K562 (cell line): ENCODE data around the gene CLIP1. TPM values are rescaled to one million over a fixed set of nuclear protein-coding genes. Genes with fewer than 3 reads are reported as not detected.

Source experiments
- ATAC-seq: fragments of 200-7000 bp; cut with Tn5 transposase; 3 replicates; pipeline ENCODE4 v1.9.1; 2020; ENCODE audit warnings: moderate library complexity
- BruUV-seq: library from RNA; stranded (reverse); fragments of 400-500 nt; replicated peaks from 2 replicates; lab custom pipeline; 2021; lab: Mats Ljungman, UMichigan
- CTCF ChIA-PET: fragments of 300-600 bp; formaldehyde crosslinking; extraction: SDS; loops from one replicate; lab custom pipeline; 2021; ENCODE audit warnings: low intra/inter-chr PET ratio; lab: Yijun Ruan, JAX
- POLR2A ChIA-PET: fragments of 300-600, 350-650 bp; sonication (Branson Sonifier 250); formaldehyde crosslinking; extraction: SDS; loops from one replicate; lab custom pipeline; 2021; ENCODE audit warnings: antibody characterized with exemption, inconsistent platforms; lab: Yijun Ruan, JAX
- DNase-seq, 4 experiments: peaks; one replicate each; pipeline versions ENCODE4 v3.0.0 to v3.0.0-alpha.2; 2011 to 2018; ENCODE audit warnings: low spot score in 3 of 4, mixed read lengths in 3 of 4; ENCODE audit errors: extremely low read depth in 1 of 4
- FAIRE-seq: peaks from 2 replicates; lab custom pipeline; 2011; peaks lifted over from hg19 to GRCh38; lab: Jason Lieb, UNC
- H2AFZ ChIP-seq: 2 replicates; pipeline ENCODE4 v1.6.0; 2011; ENCODE audit warnings: low read depth, low read length, control low read depth, inconsistent platforms
- H3K27ac ChIP-seq: fragments of 200-600 bp; 3 replicates; pipeline ENCODE4 v1.8.0; 2011; ENCODE audit warnings: low read depth, mild to moderate bottlenecking, control low read depth, inconsistent platforms, low read length, moderate library complexity, mixed read lengths; ENCODE audit errors: extremely low read depth
- H3K27me3 ChIP-seq, 2 experiments: fragments of 300-600 bp in 1 of 2; 2 replicates in 1 of 2; 3 replicates in 1 of 2; pipeline versions ENCODE4 v1.6.0 to v1.8.0; 2011; ENCODE audit warnings: inconsistent platforms in 2 of 2, low read length in 2 of 2, mild to moderate bottlenecking in 1 of 2, mixed read lengths in 1 of 2, moderate library complexity in 1 of 2; ENCODE audit not compliant: control insufficient read depth in 2 of 2, insufficient read depth in 2 of 2
- H3K36me3 ChIP-seq: fragments of 300-600 bp; 3 replicates; pipeline ENCODE4 v1.8.0; 2011; ENCODE audit warnings: mild to moderate bottlenecking, low read length, inconsistent platforms; ENCODE audit not compliant: control insufficient read depth, insufficient read depth
- H3K4me1 ChIP-seq, 2 experiments: fragments of 200-600 bp in 1 of 2; replicated peaks in 1 of 2; 2 replicates in 1 of 2; 3 replicates in 1 of 2; pipeline versions ENCODE4 v1.5.1 to v1.8.0; 2011; ENCODE audit warnings: inconsistent platforms in 2 of 2, low read length in 2 of 2, mild to moderate bottlenecking in 1 of 2, mixed read lengths in 1 of 2, moderate library complexity in 1 of 2; ENCODE audit not compliant: control insufficient read depth in 2 of 2, insufficient read depth in 2 of 2
- H3K4me2 ChIP-seq: 2 replicates; pipeline ENCODE4 v1.6.1; 2011; ENCODE audit warnings: low read length, control low read depth, inconsistent platforms, mixed read lengths; ENCODE audit not compliant: insufficient read depth
- H3K4me3 ChIP-seq: fragments of 200-600 bp; sonication (generic), shearing (Covaris generic); 2 replicates; pipeline ENCODE4 v1.5.1; 2016; ENCODE audit warnings: control low read depth, inconsistent platforms
- H3K79me2 ChIP-seq: fragments of 200-600 bp; 3 replicates; pipeline ENCODE4 v1.8.0; 2011; ENCODE audit warnings: low read length, inconsistent platforms; ENCODE audit not compliant: control insufficient read depth, insufficient read depth
- H3K9ac ChIP-seq, 2 experiments: 2 replicates each; pipeline versions ENCODE4 v1.6.0 to v1.6.1; 2011; ENCODE audit warnings: low read depth in 2 of 2, low read length in 2 of 2, control low read depth in 1 of 2, inconsistent platforms in 1 of 2, mild to moderate bottlenecking in 1 of 2, mixed read lengths in 1 of 2; ENCODE audit not compliant: insufficient read depth in 1 of 2
- H3K9me1 ChIP-seq: one replicate; pipeline ENCODE4 v1.6.0; 2011; ENCODE audit warnings: inconsistent platforms, mild to moderate bottlenecking, low read length, moderate library complexity; ENCODE audit not compliant: control insufficient read depth, insufficient read depth
- H3K9me3 ChIP-seq: replicated peaks from 2 replicates; pipeline ENCODE4 v1.5.1; 2011; ENCODE audit warnings: low read depth, low read length, inconsistent platforms; ENCODE audit not compliant: control insufficient read depth, insufficient read depth
- H4K20me1 ChIP-seq: replicated peaks from 2 replicates; pipeline ENCODE4 v1.6.1; 2011; ENCODE audit warnings: low read length, inconsistent platforms, mixed read lengths; ENCODE audit not compliant: control insufficient read depth, insufficient read depth
- BMI1 ChIP-seq: fragments of 150-350 bp; IDR thresholded peaks from 2 replicates; pipeline ENCODE4 v1.6.1; 2014; ENCODE audit warnings: low read length
- COPS2 ChIP-seq: fragments of 450-650 bp; conservative IDR thresholded peaks from 2 replicates; pipeline ENCODE4 v1.6.1; 2016; ENCODE audit warnings: mild to moderate bottlenecking, moderate library complexity
- ERF ChIP-seq: fragments of 450-650 bp; formaldehyde crosslinking; IDR thresholded peaks from 2 replicates; pipeline ENCODE4 v1.4.0; 2020; ENCODE audit warnings: mild to moderate bottlenecking, mixed read lengths
- KDM1A ChIP-seq, 2 experiments: fragments of 450-650 bp; IDR thresholded peaks; 2 replicates each; pipeline ENCODE4 v1.6.1; 2016; ENCODE audit warnings: mild to moderate bottlenecking in 2 of 2
- KLF10 ChIP-seq: fragments of 250-450 bp; sonication (Bioruptor Pico); IDR thresholded peaks from 2 replicates; pipeline ENCODE4 v1.6.1; 2021; ENCODE audit warnings: matching md5 sums
- POLR3G ChIP-seq: IDR thresholded peaks from 2 replicates; pipeline ENCODE4 v1.6.1; 2011; ENCODE audit not compliant: insufficient read length, insufficient replicate concordance; ENCODE audit errors: extremely low read depth
- RBBP5 ChIP-seq: fragments of 200-600 bp; sonication (generic); IDR thresholded peaks from 2 replicates; pipeline ENCODE4 v1.6.1; 2012; ENCODE audit warnings: borderline replicate concordance, mild to moderate bottlenecking, low read length, control low read depth, inconsistent platforms; ENCODE audit not compliant: insufficient read depth, poor library complexity, severe bottlenecking
- SIN3A ChIP-seq, 2 experiments: fragments of 150-350 bp in 1 of 2; IDR thresholded peaks; 2 replicates each; pipeline ENCODE4 v1.6.1; 2011 to 2016; ENCODE audit warnings: borderline replicate concordance in 2 of 2, low read depth in 2 of 2, low read length in 2 of 2, mild to moderate bottlenecking in 2 of 2, moderate library complexity in 2 of 2; ENCODE audit not compliant: control insufficient read depth in 1 of 2
- ZNF583 ChIP-seq: fragments of 250-450 bp; sonication (Bioruptor Pico); IDR thresholded peaks from 2 replicates; pipeline ENCODE4 v1.4.0; 2020
- ZNF764 ChIP-seq: fragments of 250-450 bp; sonication (Bioruptor Pico); IDR thresholded peaks from 2 replicates; pipeline ENCODE4 v1.4.0; 2020; ENCODE audit warnings: low read depth, mild to moderate bottlenecking, moderate library complexity
- WGBS: fragments of 100-300 bp; shearing (Covaris generic); methylation state at CpG from one replicate; pipeline ENCODE4 v1.1.6; 2016; ENCODE audit warnings: low coverage, mixed read lengths; ENCODE audit not compliant: insufficient coverage; ENCODE audit errors: missing lambda C conversion rate; 5-methylcytosine and 5-hydroxymethylcytosine counted together
- in situ Hi-C: fragments of 300-500 bp; cut with MboI; formaldehyde crosslinking; loops from 4 replicates; pipeline ENCODE4 v1.15.0; 2018; ENCODE audit warnings: inconsistent platforms, mixed read lengths
- intact Hi-C: fragments of 100-400 bp; cut with micrococcal nuclease; formaldehyde crosslinking; loops from 2 replicates; pipeline ENCODE4 v1.14.2; 2022
- polyA plus RNA-seq, 8 experiments: library from polyadenylated mRNA; depleted of rRNA in 4 of 8; stranded (reverse) in 5 of 8; unstranded in 3 of 8; fragments of >200 nt; fragmentation: Nextera tagmentation in 2 of 8; fragmentation: Illumina TruSeq in 1 of 8; extraction: Ambion mirVana in 2 of 8; extraction: Trizol in 1 of 8; gene quantifications; 2 replicates each; pipeline versions ENCODE4 v1.2.1 to v1.2.3, GENCODE V29; 2011 to 2014; ENCODE audit warnings: inconsistent platforms in 1 of 8, missing spikeins in 1 of 8
- total RNA-seq, 7 experiments: library from RNA; depleted of rRNA in 6 of 7; stranded (reverse); fragments of >200 nt in 6 of 7; fragmentation: Illumina TruSeq in 2 of 7; extraction: Trizol in 2 of 7; gene quantifications; 2 replicates each; pipeline versions ENCODE4 v1.2.1 to v1.2.3, GENCODE V29; 2011 to 2021; ENCODE audit warnings: low replicate concordance in 1 of 7
- TF ChIP-seq, protein P1 (sequence below): fragments of 250-450 bp; sonication (Bioruptor Pico); IDR thresholded peaks from 2 replicates; pipeline ENCODE4 v1.8.0; 2021; ENCODE audit warnings: borderline replicate concordance, mild to moderate bottlenecking, moderate library complexity; ENCODE audit not compliant: poor library complexity, severe bottlenecking
- TF ChIP-seq, protein P2 (sequence below): fragments of 450-650 bp; conservative IDR thresholded peaks from 2 replicates; pipeline ENCODE4 v1.6.1; 2016; ENCODE audit warnings: missing genetic modification characterization, low read depth, mild to moderate bottlenecking, missing compliant biosample characterization, moderate library complexity
- TF ChIP-seq, protein P3 (sequence below): IDR thresholded peaks from 2 replicates; pipeline ENCODE4 v1.6.1; 2011; ENCODE audit not compliant: insufficient read length; ENCODE audit errors: extremely low read depth
- TF ChIP-seq, protein P4 (sequence below): fragments of 200-800 bp; sonication (Bioruptor generic); IDR thresholded peaks from 2 replicates; pipeline ENCODE4 v1.6.1; 2017; ENCODE audit warnings: missing genetic modification characterization, missing compliant biosample characterization
- TF ChIP-seq, protein P5 (sequence below): conservative IDR thresholded peaks from 2 replicates; pipeline ENCODE4 v1.6.1; 2011; ENCODE audit warnings: low read depth, mild to moderate bottlenecking, low read length; ENCODE audit not compliant: control insufficient read depth

Gene CLIP1
- total and polyA plus RNA-seq, 9 of the 15 experiments (the other 6 are each of a cell fraction or from before 2014, with no cell fraction given), result 5.8 to 33.9 (median 27.6) TPM

DNA sequence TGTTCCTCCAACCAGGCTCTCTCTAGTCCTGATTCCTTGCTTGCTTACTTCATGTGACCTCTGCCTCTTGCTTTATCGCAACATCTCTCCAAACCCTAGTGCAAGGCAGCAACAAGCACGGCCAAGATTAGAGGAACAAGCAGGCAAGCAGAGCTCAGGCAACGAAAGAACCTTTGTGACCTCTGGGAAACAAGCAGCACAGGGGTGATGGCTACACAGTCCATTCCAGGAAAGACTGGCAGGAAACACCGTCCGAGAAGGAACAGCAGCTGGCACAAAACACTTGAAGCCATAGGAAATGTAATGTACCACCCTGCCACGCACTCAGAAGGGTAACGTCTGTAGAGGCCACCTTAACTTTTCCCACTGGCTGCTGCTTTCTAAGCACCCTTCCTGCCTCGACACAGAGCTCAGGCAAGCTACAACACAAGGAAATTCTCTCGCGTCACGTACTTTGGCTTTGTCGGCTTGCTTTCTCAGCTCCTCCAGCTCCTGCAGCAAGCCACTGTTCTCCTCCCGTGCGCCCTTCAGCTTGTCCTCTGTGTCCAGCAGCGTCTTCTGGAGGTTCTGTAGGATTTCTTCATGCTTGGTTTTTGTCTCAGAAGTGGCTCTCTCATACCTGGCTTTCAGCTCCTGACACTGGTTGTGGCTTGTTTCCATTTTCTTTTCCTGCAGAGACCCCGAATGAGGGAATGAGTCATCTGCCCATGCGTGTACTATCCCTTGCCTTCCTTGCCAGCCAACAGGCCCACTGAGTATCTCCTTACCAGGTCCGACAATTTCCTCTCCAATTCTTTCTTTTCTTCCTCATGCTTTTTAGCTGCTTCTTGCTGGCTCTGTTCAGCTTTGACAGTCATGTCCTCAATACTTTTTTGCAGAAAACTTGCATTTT lies 94.7 kb downstream of the CLIP1 start:
- no TSS peak for BruUV-seq
- Histone ChIP-seq H3K27ac (no peak overlapping the region; the same call in 2 of the 3 replicates), H3K4me1 (peaks cover 3% of the 10 kb centered on the region in 2 experiments; a peak in 3 of 5 replicates), H3K9me1 (no peaks in the 10 kb centered on the region), H3K27me3 (no peaks in the 10 kb centered on the region), H3K36me3 (peaks cover 47% of the 10 kb centered on the region; the same call in 2 of the 3 replicates), H3K4me3 (no peak overlapping the region), H3K9ac (0 out of 4 replicates have a peak overlapping the region, but pooled peaks of 1 of the 2 experiments have one; percentile 9), H4K20me1 (no peaks in the 10 kb centered on the region), H3K4me2 (no peak overlapping the region), H2AFZ (no peak overlapping the region), H3K9me3 (no peaks in the 10 kb centered on the region), H3K79me2 (no peaks in the 10 kb centered on the region)
- ATAC-seq (no peak; the same call in none of the 3 replicates), FAIRE-seq (no peak), DNase-seq (no peak)
- in situ Hi-C loops, result no loop called here
- 76% methylated on average over 18 of the region's 18 CpGs for whole genome bisulfite sequencing
- ChIA-PET POLR2A (interaction anchor here (0.7 to 1.2 kb wide), 5 partner anchors 11 to 46 kb away, joined by 3 to 4 read pairs (median 4); no protein-coding TSS in a partner anchor), CTCF (no interaction called here)
- intact Hi-C loops, result no loop called here
- no peak for TF ChIP-seq POLR3G
- TF ChIP-seq KDM1A (IDR thresholded peaks at IDR 0.05), result no peak
- TF ChIP-seq, protein P1, sequence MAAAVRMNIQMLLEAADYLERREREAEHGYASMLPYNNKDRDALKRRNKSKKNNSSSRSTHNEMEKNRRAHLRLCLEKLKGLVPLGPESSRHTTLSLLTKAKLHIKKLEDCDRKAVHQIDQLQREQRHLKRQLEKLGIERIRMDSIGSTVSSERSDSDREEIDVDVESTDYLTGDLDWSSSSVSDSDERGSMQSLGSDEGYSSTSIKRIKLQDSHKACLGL (CRISPR knock-in tag), result no peak
- TF ChIP-seq COPS2, result no peak
- TF ChIP-seq ZNF764, result no peak
- no peak for TF ChIP-seq RBBP5
- 0 out of 2 replicates have a peak, but pooled peaks have one; percentile 13 for TF ChIP-seq ERF (CRISPR knock-in tag)
- TF ChIP-seq, protein P2, sequence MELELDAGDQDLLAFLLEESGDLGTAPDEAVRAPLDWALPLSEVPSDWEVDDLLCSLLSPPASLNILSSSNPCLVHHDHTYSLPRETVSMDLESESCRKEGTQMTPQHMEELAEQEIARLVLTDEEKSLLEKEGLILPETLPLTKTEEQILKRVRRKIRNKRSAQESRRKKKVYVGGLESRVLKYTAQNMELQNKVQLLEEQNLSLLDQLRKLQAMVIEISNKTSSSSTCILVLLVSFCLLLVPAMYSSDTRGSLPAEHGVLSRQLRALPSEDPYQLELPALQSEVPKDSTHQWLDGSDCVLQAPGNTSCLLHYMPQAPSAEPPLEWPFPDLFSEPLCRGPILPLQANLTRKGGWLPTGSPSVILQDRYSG (tag), result 0 out of 2 replicates have a peak, but pooled peaks have one; percentile 64
- no peak for TF ChIP-seq KLF10
- TF ChIP-seq, protein P3, sequence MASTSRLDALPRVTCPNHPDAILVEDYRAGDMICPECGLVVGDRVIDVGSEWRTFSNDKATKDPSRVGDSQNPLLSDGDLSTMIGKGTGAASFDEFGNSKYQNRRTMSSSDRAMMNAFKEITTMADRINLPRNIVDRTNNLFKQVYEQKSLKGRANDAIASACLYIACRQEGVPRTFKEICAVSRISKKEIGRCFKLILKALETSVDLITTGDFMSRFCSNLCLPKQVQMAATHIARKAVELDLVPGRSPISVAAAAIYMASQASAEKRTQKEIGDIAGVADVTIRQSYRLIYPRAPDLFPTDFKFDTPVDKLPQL, result no peak
- no peak for TF ChIP-seq SIN3A (IDR thresholded peaks at IDR 0.05; ENCODE audit: borderline replicate concordance in 2 of 2, control insufficient read depth in 1 of 2, low read depth in 2 of 2, low read length in 2 of 2)
- TF ChIP-seq BMI1, result no peak
- no peak for TF ChIP-seq ZNF583
- TF ChIP-seq, protein P4, sequence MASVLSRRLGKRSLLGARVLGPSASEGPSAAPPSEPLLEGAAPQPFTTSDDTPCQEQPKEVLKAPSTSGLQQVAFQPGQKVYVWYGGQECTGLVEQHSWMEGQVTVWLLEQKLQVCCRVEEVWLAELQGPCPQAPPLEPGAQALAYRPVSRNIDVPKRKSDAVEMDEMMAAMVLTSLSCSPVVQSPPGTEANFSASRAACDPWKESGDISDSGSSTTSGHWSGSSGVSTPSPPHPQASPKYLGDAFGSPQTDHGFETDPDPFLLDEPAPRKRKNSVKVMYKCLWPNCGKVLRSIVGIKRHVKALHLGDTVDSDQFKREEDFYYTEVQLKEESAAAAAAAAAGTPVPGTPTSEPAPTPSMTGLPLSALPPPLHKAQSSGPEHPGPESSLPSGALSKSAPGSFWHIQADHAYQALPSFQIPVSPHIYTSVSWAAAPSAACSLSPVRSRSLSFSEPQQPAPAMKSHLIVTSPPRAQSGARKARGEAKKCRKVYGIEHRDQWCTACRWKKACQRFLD (CRISPR knock-in tag), result 0 out of 2 replicates have a peak, but pooled peaks have one; percentile 63
- TF ChIP-seq, protein P5, sequence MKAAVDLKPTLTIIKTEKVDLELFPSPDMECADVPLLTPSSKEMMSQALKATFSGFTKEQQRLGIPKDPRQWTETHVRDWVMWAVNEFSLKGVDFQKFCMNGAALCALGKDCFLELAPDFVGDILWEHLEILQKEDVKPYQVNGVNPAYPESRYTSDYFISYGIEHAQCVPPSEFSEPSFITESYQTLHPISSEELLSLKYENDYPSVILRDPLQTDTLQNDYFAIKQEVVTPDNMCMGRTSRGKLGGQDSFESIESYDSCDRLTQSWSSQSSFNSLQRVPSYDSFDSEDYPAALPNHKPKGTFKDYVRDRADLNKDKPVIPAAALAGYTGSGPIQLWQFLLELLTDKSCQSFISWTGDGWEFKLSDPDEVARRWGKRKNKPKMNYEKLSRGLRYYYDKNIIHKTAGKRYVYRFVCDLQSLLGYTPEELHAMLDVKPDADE, result no peak
